Measurements from ENCODE around the gene ADAMTS17.

The ADAMTS17 gene

DNA sequence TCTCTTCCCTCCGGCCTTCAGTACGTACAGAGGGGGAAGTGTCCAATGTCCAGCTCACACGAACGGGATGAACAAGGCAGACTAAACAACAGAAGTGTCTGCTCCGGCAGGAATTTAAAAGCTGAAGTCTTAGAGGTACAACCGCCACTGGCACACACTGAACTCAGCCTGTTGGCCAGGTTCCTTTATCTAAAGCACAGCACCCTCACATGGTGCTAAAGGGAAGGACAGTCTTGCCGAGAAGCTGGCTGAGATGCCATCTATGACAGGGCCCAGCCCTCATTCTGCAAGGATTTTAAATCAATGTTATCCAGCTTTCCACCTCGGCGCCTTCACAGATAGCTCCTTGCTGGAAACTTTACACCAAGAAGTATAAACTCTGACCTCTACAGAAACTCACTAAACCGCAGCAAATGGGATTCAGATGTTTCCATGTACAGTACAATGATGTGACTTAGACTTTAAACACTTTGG is 2.8 kb downstream of the ADAMTS17 start:
- peak; percentile 61 for DNase-seq

DNA sequence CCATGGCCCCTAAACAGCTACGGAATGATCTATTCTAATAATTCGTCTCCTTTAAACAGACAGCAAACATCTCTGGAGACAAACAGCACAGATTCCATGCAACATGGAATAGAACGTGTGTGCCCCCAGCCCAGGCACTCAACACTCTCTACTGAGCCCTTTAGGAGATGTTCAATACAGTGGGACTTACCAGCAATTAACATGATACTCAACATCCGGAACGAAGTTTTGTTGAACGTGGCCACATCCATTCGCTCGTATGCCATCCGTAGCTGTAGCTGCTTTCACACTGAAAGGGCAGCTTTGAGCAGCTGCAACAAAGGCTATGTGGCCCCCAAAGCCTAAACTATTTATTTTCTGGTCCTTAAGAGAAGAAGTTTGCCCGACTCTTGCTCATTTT is 3.5 kb downstream of the ADAMTS17 start:
- DNase-seq: no peak

DNA sequence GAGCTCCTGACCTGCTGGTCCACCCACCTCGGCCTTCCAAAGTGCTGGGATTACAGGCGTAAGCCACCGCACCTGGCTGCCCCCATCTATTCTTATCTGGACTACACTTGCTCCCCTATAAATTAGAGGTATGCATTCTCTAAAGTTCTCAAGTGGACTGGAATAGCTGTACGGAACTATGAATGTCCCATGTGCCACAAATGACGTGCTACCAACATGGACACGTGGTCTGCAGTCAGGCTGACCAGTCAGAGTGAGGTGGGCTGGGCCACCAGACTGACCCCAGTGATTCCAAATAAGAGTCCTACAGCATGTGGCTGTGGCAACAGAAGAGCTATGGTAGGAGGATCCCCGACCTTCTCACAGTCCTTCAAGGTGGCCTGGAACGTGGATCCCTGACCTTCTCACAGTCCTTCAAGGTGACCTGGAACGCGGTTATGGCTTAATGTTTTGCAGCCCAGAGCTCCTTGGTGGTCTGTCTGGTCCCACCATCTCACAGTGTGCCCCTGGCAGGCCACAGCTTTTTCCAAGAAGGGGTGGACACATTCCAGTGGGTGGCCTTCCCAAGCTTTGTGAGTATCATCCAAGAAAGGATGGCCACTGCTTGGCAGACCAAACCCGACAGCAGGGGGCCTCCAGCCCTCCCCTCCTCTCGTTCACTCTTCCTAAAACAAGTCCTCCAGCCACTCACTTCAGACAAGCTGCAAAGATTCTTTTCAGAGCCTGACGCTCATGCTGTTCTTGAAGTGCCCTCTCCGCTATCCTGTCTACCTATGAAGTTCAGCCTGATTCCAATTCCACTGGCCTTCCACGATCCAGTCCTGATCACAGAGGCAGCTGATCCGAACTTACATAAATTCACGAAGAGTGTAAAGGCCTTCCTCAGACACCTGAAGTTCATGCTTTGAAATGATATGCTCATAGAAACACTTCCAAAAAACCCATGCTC is 4.4 kb downstream of the ADAMTS17 start:
- DNase-seq: no peak

DNA sequence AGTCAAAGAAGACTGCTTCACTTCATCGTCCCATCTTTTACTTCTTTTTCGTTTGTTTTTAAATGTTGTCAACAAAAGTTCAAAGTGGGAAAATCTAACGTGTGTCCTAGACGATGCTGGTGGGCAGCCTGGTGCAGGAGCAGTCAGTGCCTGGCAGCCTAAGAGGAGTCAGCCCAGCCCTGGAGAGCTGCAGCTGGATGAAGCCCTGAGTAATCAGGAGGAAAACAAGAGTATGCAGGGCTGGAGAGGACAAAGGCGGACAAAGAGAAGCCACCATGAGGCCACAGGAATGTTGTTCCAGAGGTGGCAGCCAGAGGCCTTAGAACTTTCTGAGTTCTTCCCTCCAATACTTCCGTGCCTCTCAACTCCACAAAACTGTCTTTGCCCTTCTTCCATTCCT is 5.7 kb downstream of the ADAMTS17 start:
- no peak for DNase-seq

DNA sequence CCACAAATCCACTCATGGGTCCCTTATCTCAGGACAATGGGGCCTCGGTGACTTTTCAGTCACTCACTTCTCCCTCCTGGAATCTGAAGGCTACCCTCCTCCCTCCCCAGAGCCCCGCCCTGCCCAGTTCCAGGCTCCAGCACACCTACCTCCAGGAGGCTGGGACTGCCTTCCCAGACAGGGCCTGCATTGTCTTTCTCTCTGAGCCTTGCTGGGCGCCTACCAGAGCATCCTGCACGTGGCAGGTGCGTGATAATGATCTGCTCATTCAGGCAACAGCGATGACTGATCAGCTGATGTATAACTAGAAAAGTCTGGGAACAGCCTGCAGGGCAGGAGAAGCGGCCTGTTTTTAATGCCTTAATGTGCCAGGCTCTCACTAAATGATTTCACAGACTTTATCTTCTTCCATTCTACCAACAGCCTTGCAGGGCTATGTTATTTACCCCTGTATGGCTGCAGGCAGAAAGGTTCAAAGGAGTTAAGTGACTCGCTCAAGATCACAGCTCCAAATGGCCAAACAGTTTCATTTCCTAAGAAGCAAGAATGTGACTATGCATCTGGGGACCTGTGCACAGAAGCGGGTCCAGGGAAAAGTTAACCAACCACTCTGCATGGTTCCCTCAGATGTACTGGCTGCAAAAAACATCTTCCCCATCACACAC is 6.3 kb downstream of the ADAMTS17 start:
- no peak for DNase-seq

DNA sequence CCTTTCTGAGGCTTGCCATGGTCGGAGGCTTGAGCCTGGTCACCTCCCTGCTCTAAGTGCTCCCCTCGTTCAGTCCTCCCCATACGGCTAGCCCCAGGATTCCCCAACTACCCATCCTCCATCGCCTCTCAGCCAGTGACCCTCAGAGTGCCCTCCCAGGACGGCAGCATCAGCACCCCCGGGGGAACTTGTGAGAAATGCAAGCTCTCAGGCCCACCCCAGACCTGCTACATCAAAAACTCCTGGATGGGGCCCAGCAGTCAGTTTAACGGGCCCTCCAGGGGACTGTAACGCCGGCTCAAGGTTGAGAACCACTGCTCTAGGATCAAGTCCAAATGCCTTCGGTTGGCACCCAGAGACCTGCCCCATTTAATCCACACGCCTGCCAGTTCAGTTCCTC is 6.9 kb downstream of the ADAMTS17 start:
- no peak for DNase-seq

DNA sequence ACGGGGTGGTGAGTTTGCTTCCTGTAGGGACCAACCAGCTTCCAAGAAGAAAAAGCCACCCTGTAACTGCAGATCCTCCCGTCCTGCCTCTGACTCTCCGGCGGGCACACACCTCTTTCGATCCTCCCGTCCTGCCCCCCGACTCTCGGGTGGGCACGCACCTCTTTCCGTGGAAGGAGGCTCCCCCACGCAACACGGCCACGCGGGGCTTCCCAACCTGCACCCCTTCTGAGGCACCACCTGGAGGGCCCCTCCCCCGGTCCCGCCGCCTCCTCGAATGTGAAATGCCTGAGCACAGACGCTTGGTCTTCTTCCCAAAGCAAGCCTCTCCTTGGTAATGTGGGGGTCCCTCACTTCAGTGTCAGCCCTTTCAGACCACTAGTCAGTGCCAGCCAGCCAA is 7.3 kb downstream of the ADAMTS17 start:
- DNase-seq: no peak

DNA sequence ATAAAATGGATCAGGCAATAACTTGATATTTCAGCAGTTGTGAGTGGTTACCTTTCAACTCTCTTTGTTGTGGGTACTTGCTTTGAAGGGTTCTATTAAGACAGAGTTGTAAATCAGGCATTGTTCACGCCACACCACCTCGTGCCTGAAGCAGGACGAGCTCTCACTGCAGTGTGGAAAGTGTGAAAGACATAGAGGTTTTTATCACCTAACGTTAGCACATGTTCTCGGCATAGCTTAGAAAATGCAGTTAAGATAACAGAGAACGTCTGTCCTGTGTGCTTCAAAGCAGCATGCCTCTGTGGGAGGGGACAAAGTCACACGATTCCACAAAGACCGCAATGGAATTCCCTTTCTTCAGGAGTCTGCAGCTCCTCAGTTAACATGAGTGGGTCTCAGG is 7.8 kb downstream of the ADAMTS17 start:
- no peak for DNase-seq

DNA sequence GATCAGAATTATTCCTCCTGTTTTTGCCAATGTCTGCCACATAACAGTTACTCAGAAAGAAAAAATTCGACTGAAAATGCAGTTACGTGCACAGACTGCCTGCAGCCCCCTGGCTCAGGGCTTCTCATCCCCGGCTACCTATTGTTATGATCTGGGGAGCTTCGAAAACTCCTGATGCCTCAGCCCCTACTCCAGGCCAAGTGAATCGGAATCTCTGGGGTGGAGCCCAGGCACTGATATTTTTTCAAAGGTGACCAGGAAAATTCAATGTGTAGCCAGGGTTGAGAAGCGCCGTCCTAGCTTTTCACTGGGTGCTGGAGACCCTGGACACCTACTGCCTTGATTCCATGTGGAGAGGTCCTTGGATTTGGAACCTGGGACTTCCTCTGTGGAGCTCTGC is 8.5 kb downstream of the ADAMTS17 start:
- DNase-seq: no peak

DNA sequence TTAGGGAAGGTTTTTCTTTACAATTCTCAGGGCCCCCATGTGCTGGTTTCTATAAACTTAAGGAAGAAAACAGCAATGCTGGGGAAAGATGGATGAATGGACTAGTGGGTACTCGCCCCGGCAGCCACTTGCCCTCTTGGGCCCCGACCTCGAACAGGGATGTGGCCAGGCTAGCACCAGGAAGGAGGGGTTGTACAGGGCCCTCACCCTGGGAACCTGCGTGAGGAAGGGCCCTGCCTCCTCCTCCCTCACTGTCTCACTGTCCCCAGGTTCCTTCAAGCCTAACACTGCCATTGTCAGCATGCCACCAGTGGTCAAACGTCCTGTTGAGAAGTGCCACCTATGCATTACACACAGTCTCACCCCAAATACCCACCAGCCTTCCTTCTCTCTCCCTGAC is 9.1 kb downstream of the ADAMTS17 start:
- no peak for DNase-seq

DNA sequence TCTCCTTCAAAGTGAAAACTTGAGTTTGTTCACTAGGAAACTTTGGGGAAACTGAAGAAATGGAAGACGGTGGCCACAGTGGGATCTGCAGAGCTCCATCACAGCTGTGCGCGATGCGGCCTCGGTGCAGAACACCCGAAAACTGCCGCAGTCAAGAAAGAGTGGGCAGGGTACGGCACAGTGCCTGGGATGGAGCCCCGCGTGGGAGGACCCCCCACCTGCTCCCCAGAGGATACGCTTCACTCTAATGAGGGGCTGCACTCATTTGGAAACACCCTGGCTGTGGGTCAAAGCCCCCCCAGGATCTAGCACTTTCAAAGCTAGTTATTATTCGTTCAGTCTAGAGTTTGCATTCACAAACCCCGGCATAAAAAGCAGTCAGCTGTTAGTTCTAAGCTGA is 9.5 kb downstream of the ADAMTS17 start:
- no peak for DNase-seq

DNA sequence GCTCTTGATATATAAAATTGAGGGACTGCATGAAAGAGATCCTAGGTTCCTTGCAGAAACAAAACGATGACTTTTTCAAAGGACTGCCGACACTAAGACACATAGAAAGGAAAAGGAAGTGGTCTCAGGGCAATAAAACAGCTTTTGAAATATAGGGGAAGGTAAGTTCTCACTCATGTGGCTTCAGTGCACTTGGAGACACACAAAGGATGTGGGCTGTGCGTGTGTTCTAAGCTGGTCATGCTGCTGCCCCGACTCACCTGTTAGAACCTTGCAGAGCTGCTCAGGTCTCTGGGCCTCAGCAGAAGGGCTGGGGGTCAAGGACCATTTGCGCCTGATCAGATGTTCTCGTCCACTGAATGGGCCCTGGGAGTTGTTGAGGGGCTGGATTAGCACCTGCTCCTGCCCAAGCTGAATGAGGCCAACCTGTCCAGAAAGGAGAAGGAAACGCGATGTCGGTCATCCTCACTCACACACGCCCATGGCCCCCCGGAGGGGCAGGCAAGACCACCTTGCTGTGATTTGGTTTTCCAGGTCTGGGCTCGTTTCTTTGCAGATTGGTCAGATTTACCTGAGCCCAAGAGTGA is 11.1 kb downstream of the ADAMTS17 start:
- DNase-seq: no peak

DNA sequence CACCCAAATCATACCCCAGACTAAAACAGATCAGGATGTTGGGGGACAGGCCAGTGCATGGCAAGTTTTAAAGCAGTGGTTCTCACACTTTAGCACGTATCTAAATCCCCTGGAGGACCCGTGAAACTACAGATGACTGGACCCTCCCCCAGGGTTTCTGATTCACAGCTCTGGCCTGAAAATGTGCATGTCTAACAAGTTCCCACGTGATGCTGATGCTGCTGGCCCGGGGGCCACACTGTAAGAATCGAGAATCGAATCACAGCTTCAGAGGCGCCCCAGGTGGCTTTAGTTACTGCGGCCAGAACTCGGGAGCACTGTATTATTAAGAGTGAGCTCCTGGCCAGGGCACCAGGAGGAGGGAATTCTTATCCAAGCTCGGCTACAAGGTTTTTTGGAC is 11.6 kb downstream of the ADAMTS17 start:
- no peak for DNase-seq

DNA sequence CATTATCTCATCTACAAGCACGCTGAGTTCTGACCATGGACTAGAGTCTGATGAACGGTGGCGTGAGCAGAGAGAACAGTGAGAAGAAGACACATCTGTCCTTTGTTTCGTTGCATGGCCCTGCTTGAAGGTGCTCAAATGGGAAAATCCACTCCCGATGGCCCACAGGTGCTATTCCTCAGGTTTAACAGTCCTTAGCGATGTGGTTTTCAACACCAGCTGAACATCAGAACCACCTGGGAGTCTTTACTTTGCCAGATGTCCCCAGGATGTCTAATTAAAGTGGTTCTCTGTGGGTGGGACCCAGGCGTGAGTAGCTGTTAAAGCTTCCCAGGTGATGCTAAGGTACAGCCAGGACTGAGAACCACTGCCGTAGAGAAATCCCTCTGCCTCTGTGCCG is 13.0 kb downstream of the ADAMTS17 start:
- no peak for DNase-seq

DNA sequence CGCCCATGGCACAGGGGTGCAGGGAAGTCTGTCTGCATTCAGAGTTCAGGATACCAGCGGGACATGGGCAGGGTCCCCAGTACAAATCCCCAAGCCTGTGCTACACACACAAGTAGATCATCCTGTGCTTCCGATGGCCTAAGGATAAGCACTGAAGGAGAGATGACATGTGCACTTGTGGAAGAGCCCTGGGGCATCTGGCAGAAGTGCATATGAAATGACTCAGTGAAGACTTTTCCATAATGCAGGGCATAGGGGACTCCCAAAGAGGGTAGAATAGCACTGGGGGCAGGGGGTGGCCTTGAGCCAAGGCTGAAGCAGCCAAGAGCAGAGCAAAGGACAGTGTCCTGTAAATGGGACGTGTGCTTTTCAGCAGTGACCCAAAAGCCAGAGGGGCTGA is 22.9 kb downstream of the ADAMTS17 start:
- no peak for DNase-seq

DNA sequence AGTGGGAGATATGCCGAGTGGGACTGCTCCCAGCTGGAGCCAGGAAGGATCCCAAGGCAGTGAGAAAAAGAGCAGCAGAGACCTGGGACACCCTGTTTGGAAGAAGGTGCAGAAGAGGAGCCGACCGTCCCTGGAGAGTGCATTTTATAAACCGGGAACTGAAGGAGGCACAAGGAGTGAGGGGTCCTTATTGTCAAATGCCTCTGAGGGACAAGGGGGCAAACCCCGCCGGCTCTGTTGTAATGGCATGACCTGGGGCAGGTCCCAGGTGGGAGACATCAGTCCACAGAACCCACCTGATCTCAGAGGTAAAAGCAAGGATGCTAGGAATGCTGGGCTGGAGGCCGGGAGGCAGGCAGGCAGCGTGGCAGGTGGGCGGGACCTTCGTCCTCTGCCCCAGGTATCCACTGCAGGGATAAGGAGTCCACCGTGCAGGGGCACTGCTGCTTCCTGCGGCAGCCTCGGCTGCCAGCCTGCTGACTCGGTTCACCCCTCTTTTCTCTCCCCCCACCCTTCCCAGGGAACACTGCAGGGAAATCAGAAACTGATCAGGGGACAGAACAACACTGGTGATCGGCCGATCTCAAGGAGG is 26.9 kb downstream of the ADAMTS17 start:
- DNase-seq: no peak

DNA sequence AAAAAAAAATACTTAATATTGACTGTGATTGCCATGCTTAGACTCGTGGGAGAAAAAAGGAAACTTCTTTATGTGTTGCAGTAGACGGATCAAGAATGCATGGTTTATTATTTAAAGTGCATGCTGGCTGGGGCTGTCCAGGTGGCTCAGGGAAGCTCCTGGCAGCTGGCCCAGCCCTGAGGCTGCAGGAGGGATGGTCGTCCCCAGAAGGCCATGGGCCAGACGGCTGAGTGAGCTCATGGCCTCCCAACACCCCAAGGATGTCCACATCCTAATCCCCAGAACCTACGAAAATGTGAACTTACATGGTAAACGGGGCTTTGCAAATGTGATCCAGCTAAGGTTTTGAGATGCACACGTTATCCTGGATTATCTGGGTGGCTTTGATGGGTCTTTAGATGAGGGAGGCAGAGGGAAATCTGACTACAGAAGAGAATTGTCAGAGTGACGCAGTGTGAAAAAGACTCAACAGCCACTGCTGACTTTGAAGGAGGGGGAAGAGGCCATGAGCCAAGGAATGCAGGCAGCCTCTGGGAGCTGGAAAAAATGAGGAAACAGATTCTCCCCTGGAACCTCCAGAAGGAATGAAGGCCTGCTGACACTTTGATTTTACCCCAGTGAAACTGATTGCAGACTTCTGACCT is 29.8 kb downstream of the ADAMTS17 start:
- no peak for DNase-seq

DNA sequence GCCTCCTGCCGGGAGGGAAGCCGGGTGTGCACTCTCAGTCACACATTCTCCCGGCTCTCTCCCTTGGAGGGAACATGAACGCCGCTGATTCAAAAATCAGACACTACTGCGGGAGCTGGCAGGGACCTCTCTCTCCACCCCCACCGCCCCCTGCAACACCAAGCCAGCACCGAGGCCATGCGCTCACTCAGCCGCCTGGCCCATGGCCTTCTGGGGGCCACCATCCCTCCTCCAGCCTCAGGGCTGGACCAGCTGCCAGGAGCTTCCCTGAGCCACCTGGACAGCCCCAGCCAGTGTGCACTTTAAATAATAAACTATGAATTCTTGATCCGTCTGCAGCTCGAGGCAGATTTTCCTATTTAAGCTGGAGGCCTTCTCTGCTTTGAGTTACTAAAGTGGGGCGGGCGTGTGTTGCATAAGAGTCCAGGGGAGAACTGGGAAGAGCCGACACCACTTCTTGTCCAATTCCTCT is 30.6 kb downstream of the ADAMTS17 start:
- DNase-seq: no peak

DNA sequence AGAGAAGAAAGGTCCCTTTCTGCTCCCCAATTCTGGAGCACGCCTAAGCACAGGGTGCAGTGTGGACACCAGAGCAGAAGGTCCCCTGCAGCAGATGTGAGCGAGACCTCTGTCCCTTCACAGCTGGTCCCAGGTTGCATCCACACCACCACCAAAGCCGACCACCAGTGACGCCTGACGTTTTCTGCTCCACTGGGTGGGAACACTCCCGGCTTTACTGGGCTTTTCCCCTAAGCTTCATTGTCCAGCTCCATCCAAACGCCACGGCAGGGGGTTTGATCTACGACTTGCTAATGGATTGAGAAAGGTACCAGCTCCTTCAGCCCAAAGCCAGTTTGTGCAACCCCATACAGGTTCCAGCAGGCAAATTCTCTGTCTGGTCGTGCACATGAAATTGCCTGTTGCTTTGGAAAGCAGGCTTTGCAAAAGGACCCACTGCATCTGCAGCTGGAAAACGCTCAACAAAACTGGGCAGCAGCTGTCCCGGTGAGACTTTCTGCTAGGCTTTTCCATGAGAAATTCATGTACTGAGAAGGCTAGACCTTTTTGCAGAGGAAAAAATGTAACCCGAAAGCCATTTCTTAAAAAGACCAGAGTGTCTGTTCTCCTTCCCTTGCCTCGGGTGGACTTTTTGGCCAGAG is 31.1 kb downstream of the ADAMTS17 start:
- no peak for DNase-seq

DNA sequence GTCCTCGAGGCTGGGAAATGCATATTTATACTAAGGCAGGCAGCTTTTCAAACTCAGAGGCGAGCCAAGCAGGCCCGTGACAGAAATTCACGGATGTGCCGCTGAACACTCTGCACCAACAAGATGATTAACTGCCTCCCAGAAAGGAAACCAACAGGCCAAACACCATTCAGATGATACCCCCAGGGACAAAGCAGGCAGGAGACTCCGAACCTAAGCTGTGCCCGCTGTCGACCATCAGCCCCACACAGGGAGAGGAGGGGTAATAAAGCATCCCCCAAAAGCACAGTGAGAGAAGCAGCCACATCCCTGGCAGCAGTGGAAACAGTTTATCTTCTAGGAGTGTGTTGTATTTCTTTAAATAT is 31.8 kb downstream of the ADAMTS17 start:
- DNase-seq: no peak

DNA sequence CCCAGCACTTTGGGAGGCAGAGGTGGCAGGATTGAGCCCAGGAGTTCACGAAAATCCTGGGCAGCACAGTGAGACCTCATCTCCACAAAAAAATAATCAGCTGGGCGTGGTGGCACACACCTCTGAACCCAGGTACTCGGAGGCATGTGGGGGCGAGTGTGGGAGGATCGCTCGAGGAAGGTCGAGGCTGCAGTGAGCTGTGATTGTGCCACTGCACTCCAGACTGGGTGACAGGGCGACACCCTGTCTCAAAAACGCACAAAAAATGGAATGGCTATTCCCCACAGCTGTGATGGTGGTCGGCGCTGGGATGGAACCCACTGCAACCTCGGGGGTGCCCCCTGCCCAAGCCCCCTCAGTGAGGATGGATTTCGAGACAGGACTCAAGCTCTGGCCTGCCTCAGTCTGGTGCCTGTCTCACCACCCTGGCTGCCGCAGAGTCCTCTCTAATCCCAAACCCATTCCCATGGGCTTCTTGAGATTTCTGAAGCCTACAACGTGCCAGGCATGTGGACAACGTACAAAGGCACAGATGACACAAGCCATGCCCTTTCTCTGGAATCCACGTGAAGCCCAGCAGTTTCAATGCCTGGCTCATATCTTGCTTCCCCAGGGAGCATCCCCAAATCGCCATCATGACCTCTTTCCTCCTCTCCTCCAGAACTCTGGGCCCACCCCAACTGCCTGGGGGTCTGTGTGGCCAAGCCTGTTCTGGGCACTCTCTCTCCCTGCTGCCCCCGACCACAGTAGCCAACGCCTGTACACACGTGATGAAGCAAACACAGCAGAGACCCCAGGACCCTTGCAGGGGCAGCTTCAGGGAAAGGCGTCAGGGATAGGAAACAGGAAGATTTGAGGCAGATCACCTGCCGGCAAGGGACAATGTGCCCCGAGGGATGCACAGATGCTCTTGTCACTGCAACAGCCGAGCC is 32.4 kb downstream of the ADAMTS17 start:
- DNase-seq: no peak
